ENCODE measurements around the gene DMWD.

- TF ChIP-seq CSRNP3 (CRISPR knock-in tag; IDR thresholded peaks at IDR 0.05) = no peak
- TF ChIP-seq PATZ1 (CRISPR knock-in tag; IDR thresholded peaks at IDR 0.05; ENCODE audit: borderline replicate concordance) = no peak
- no peak for TF ChIP-seq GLIS3 (CRISPR knock-in tag; IDR thresholded peaks at IDR 0.05)
- no peak for TF ChIP-seq PPARA (CRISPR knock-in tag; IDR thresholded peaks at IDR 0.05; ENCODE audit: borderline replicate concordance)
- no peak for TF ChIP-seq ARNTL (CRISPR knock-in tag; IDR thresholded peaks at IDR 0.05; ENCODE audit: borderline replicate concordance, low read depth)
- TF ChIP-seq ZFP3 (CRISPR knock-in tag; IDR thresholded peaks at IDR 0.05) = no peak
- TF ChIP-seq CREB5 (CRISPR knock-in tag; IDR thresholded peaks at IDR 0.05; ENCODE audit: low read depth) = no peak
Measured at GRCh38 chr19:45764945-45765701, 27.5 kb downstream of the DMWD start.

Data from SK-N-SH treated with all-trans-retinoic acid at 6 μM for 48 hours (cell line).